ENCODE measurements around the gene RMND5B. TPM values are rescaled to one million over a fixed set of nuclear protein-coding genes. Genes with fewer than 3 reads are reported as not detected.

RMND5B gene
- total RNA-seq, 1 donor from 2014 or later = 39.5 TPM

DNA sequence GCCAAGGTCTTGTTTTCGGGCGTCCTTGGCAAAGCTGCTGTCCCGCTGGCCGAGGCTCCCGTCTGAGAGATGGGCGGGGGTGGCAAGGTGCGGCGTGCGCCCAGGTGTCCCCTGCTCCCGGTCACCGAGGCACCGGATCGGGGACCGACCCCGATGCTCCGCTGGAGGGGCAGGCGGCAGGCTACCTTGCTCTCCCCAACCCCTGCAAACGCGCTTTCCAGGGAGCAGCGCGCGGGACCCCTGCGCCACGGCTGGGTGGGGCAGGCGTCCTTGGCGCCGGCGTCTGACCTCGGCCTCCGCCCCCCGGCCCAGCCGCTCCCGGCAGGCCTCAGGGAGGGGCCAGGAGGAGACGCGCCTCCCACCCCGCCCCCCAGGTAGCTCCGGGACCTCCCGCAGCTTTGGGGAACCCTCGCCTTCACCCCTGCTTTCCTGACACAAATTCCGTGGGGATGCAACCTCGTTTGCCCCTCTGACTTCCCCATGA, 16.9 kb upstream of the RMND5B start:
- H3K27me3 Mint-ChIP-seq (ENCODE audit: unreplicated experiment) = peaks cover 3% of the 10 kb centered on the region
- no peak overlapping the region for H3K27ac Mint-ChIP-seq (ENCODE audit: unreplicated experiment)
- TF ChIP-seq, protein P1, sequence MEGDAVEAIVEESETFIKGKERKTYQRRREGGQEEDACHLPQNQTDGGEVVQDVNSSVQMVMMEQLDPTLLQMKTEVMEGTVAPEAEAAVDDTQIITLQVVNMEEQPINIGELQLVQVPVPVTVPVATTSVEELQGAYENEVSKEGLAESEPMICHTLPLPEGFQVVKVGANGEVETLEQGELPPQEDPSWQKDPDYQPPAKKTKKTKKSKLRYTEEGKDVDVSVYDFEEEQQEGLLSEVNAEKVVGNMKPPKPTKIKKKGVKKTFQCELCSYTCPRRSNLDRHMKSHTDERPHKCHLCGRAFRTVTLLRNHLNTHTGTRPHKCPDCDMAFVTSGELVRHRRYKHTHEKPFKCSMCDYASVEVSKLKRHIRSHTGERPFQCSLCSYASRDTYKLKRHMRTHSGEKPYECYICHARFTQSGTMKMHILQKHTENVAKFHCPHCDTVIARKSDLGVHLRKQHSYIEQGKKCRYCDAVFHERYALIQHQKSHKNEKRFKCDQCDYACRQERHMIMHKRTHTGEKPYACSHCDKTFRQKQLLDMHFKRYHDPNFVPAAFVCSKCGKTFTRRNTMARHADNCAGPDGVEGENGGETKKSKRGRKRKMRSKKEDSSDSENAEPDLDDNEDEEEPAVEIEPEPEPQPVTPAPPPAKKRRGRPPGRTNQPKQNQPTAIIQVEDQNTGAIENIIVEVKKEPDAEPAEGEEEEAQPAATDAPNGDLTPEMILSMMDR (IDR thresholded peaks at IDR 0.05) = no peak

GRCh38 chr5:178114325-178115135, 16.3 kb upstream of the RMND5B start:
- H3K4me1 Mint-ChIP-seq (ENCODE audit: unreplicated experiment) = peaks cover 24% of the 10 kb centered on the region
- H3K27ac Mint-ChIP-seq (ENCODE audit: unreplicated experiment) = no peak overlapping the region
- DNase-seq (ENCODE audit: extremely low spot score, unreplicated experiment) = no peak
- TF ChIP-seq, protein P1 (IDR thresholded peaks at IDR 0.05) = no peak
- peak overlapping the region; percentile 79 for H3K4me3 Mint-ChIP-seq (ENCODE audit: unreplicated experiment)
- peaks cover 3% of the 10 kb centered on the region for H3K27me3 Mint-ChIP-seq (ENCODE audit: unreplicated experiment)
- H3K9me3 Mint-ChIP-seq (ENCODE audit: unreplicated experiment) = no peaks in the 10 kb centered on the region
- H3K36me3 Mint-ChIP-seq (ENCODE audit: unreplicated experiment) = no peaks in the 10 kb centered on the region

More for the DNA sequence above, 16.9 kb upstream of the RMND5B start:
- no peak for DNase-seq (ENCODE audit: extremely low spot score, unreplicated experiment)
- Mint-ChIP-seq H3K4me3 (ENCODE audit: unreplicated experiment) (peak overlapping the region; percentile 79), H3K4me1 (ENCODE audit: unreplicated experiment) (peaks cover 27% of the 10 kb centered on the region), H3K9me3 (ENCODE audit: unreplicated experiment) (no peaks in the 10 kb centered on the region), H3K36me3 (ENCODE audit: unreplicated experiment) (no peaks in the 10 kb centered on the region)

- no peak for DNase-seq (ENCODE audit: extremely low spot score, unreplicated experiment)
- no peaks in the 10 kb centered on the region for H3K9me3 Mint-ChIP-seq (ENCODE audit: unreplicated experiment)
- H3K27me3 Mint-ChIP-seq (ENCODE audit: unreplicated experiment) = peaks cover 3% of the 10 kb centered on the region
- TF ChIP-seq, protein P1 (IDR thresholded peaks at IDR 0.05) = no peak
- H3K4me1 Mint-ChIP-seq (ENCODE audit: unreplicated experiment) = peaks cover 24% of the 10 kb centered on the region
- H3K36me3 Mint-ChIP-seq (ENCODE audit: unreplicated experiment) = no peaks in the 10 kb centered on the region
- H3K4me3 Mint-ChIP-seq (ENCODE audit: unreplicated experiment) = peak overlapping the region; percentile 30
- no peak overlapping the region for H3K27ac Mint-ChIP-seq (ENCODE audit: unreplicated experiment)
Observed at GRCh38 chr5:178115136-178115813, 15.5 kb upstream of the RMND5B start.

- no peak for DNase-seq (ENCODE audit: extremely low spot score, unreplicated experiment)
- no peaks in the 10 kb centered on the region for H3K36me3 Mint-ChIP-seq (ENCODE audit: unreplicated experiment)
Observed at GRCh38 chr5:178115814-178116142, 15.0 kb upstream of the RMND5B start.

More at GRCh38 chr5:178115814-178116142, 15.0 kb upstream of the RMND5B start:
- TF ChIP-seq, protein P1 (IDR thresholded peaks at IDR 0.05) = no peak
- H3K4me3 Mint-ChIP-seq (ENCODE audit: unreplicated experiment) = peak overlapping the region; percentile 14
- no peak overlapping the region for H3K27ac Mint-ChIP-seq (ENCODE audit: unreplicated experiment)
- H3K27me3 Mint-ChIP-seq (ENCODE audit: unreplicated experiment) = peaks cover 3% of the 10 kb centered on the region
- H3K4me1 Mint-ChIP-seq (ENCODE audit: unreplicated experiment) = peaks cover 24% of the 10 kb centered on the region
- no peaks in the 10 kb centered on the region for H3K9me3 Mint-ChIP-seq (ENCODE audit: unreplicated experiment)
